Lung (tissue), 12 donors: ENCODE data around the gene RAET1L. TPM values are rescaled to one million over a fixed set of nuclear protein-coding genes. Genes with fewer than 3 reads are reported as not detected.
"Not testable (repeated sequence)": the region's sequence is repeated elsewhere in the genome, so short reads cannot be mapped to it uniquely, and the experiment has no call there.

Source experiments
- ATAC-seq: fragments of 200-7000 bp; cut with Tn5 transposase; one replicate; pipeline ENCODE4 v1.9.1; 2020; ENCODE audit warnings: moderate number of reproducible peaks; ENCODE audit not compliant: insufficient read depth, low FRiP score
- DNase-seq, 3 donors: peaks; one replicate each; pipeline ENCODE4 v3.0.0-alpha.2; 2013 to 2017
- H3K27ac ChIP-seq, 2 donors: one replicate each; pipeline ENCODE4 v1.5.1; 2013; ENCODE audit warnings: mild to moderate bottlenecking in 2 of 2, moderate library complexity in 2 of 2, control low read depth in 1 of 2, inconsistent platforms in 1 of 2, low read depth in 1 of 2, low read length in 1 of 2
- H3K27me3 ChIP-seq, 3 donors: one replicate each; pipeline ENCODE4 v1.5.1; 2013; ENCODE audit warnings: low read length in 2 of 3; ENCODE audit not compliant: control insufficient read depth in 3 of 3, insufficient read depth in 3 of 3
- H3K36me3 ChIP-seq, 4 donors: one replicate each; pipeline ENCODE4 v1.5.1; 2013; ENCODE audit warnings: low read length in 4 of 4, mild to moderate bottlenecking in 1 of 4, moderate library complexity in 1 of 4; ENCODE audit not compliant: control insufficient read depth in 4 of 4, insufficient read depth in 4 of 4
- H3K4me1 ChIP-seq, 5 donors: one replicate each; pipeline ENCODE4 v1.5.1; 2013; ENCODE audit warnings: low read length in 5 of 5, mild to moderate bottlenecking in 2 of 5, moderate library complexity in 1 of 5; ENCODE audit not compliant: control insufficient read depth in 5 of 5, insufficient read depth in 5 of 5
- H3K4me3 ChIP-seq: one replicate; pipeline ENCODE4 v1.5.1; 2013; ENCODE audit warnings: mild to moderate bottlenecking, control low read depth, moderate library complexity
- H3K9ac ChIP-seq, 2 donors: one replicate each; pipeline ENCODE4 v1.5.1; 2013; ENCODE audit warnings: low read length in 2 of 2, control low read depth in 1 of 2; ENCODE audit not compliant: insufficient read depth in 1 of 2
- H3K9me3 ChIP-seq, 4 donors: one replicate each; pipeline ENCODE4 v1.5.1; 2013; ENCODE audit warnings: low read length in 3 of 4, mild to moderate bottlenecking in 1 of 4, moderate library complexity in 1 of 4; ENCODE audit not compliant: control insufficient read depth in 4 of 4, insufficient read depth in 3 of 4
- CTCF ChIP-seq: IDR thresholded peaks from 2 replicates; pipeline ENCODE4 v1.5.1; 2012; ENCODE audit warnings: mild to moderate bottlenecking; ENCODE audit errors: control extremely low read depth, extremely low read depth
- WGBS, 2 donors: extraction: QIAGEN DNeasy Blood & Tissue Kit; methylation state at CpG; one replicate each; pipeline ENCODE4 v1.1.7; 2013; 5-methylcytosine and 5-hydroxymethylcytosine counted together
- polyA plus RNA-seq, 2 donors: library from polyadenylated mRNA; stranded (reverse); fragments of 200-250 nt; gene quantifications; one replicate each; pipeline ENCODE4 v1.2.1, GENCODE V29; 2013
- total RNA-seq, 2 donors: library from RNA; depleted of rRNA in 1 of 2; stranded (reverse); fragments of >200 nt in 1 of 2; gene quantifications; one replicate each; pipeline ENCODE4 v1.2.1, GENCODE V29; 2014 to 2021
- donor health status: control.
- donor health status: control.
- donor health status: Bipolar disorder and iron deficiency.
- donor health status: healthy.
- donor health status: DM: yes; HTN: yes; CAD: no.

RAET1L gene
- total and polyA plus RNA-seq, 4 donors, result 0.06 TPM; not detected in 3

- DNase-seq (no peak), ATAC-seq (no peak)
Observed at GRCh38 chr6:150026976-150027805, 1.9 kb upstream of the RAET1L start.

GRCh38 chr6:150024646-150025155, 631 bp downstream of the RAET1L start:
- H3K9ac ChIP-seq, result no peak overlapping the region
- no peak overlapping the region for H3K4me3 ChIP-seq
- no peak overlapping the region for H3K27ac ChIP-seq
- peaks cover 0 to 10% (median 5%) of the 10 kb centered on the region in 5 donors for H3K4me1 ChIP-seq
- H3K36me3 ChIP-seq, result no peaks in the 10 kb centered on the region
- ATAC-seq, result no peak
- H3K9me3 ChIP-seq, result no peaks in the 10 kb centered on the region
- peaks cover 0 to 42% (median 36%) of the 10 kb centered on the region in 3 donors for H3K27me3 ChIP-seq
- WGBS, 2 donors, result 49 to 50% methylated on average over 6 to 11 of the region's 11 CpGs
- DNase-seq, result no peak
- no peak for TF ChIP-seq CTCF

More at GRCh38 chr6:150026976-150027805, 1.9 kb upstream of the RAET1L start:
- no peak overlapping the region for H3K4me3 ChIP-seq
- H3K36me3 ChIP-seq, result no peaks in the 10 kb centered on the region
- H3K9ac ChIP-seq, result no peak overlapping the region
- H3K27me3 ChIP-seq, result peaks cover 0 to 52% (median 38%) of the 10 kb centered on the region in 3 donors
- H3K9me3 ChIP-seq, result no peaks in the 10 kb centered on the region
- WGBS, 2 donors, result 89 to 92% methylated on average over 9 of the region's 9 CpGs
- no peak for TF ChIP-seq CTCF
- H3K27ac ChIP-seq, result no peak overlapping the region
- peaks cover 0 to 10% (median 5%) of the 10 kb centered on the region in 5 donors for H3K4me1 ChIP-seq

GRCh38 chr6:150024021-150024420, 1.3 kb downstream of the RAET1L start:
- WGBS, 2 donors, result 78 to 92% methylated on average over 2 of the region's 2 CpGs
- H3K4me1 ChIP-seq, H3K4me3 ChIP-seq, H3K27ac ChIP-seq, H3K9ac ChIP-seq, H3K36me3 ChIP-seq, H3K9me3 ChIP-seq, DNase-seq, ATAC-seq: not testable (repeated sequence)
- H3K27me3 ChIP-seq, result peaks cover 0 to 44% (median 36%) of the 10 kb centered on the region in 3 donors

GRCh38 chr6:150021870-150022269, 3.5 kb downstream of the RAET1L start:
- not testable (repeated sequence) for DNase-seq, H3K9me3 ChIP-seq, H3K36me3 ChIP-seq, H3K9ac ChIP-seq, H3K27ac ChIP-seq, H3K4me1 ChIP-seq, H3K4me3 ChIP-seq, ATAC-seq
- 93 to 94% methylated on average over 2 of the region's 6 CpGs for WGBS, 2 donors
- H3K27me3 ChIP-seq, result peaks cover 0 to 49% (median 28%) of the 10 kb centered on the region in 3 donors
